Testis (tissue), 3 donors: ENCODE results near the gene CYP4F3. TPM values are rescaled to one million over a fixed set of nuclear protein-coding genes. Genes with fewer than 3 reads are reported as not detected.

Experiments
- DNase-seq: peaks from one replicate; pipeline ENCODE4 v3.0.0-alpha.2; 2019
- H3K27ac ChIP-seq, 2 donors: fragments of 200-600 bp; sonication (generic); one replicate each; pipeline ENCODE4 v1.5.1; 2019
- H3K27me3 ChIP-seq: fragments of 200-600 bp; sonication (generic); one replicate; pipeline ENCODE4 v1.5.1; 2019
- H3K36me3 ChIP-seq: fragments of 200-600 bp; sonication (generic); one replicate; pipeline ENCODE4 v1.5.1; 2017; ENCODE audit warnings: low read depth; ENCODE audit errors: missing control alignments
- H3K4me1 ChIP-seq: fragments of 200-600 bp; sonication (generic); one replicate; pipeline ENCODE4 v1.5.1; 2019
- H3K4me3 ChIP-seq, 2 donors: fragments of 200-600 bp; sonication (generic); one replicate each; pipeline ENCODE4 v1.5.1; 2017 to 2019
- H3K9me3 ChIP-seq: fragments of 200-600 bp; sonication (generic); one replicate; pipeline ENCODE4 v1.5.1; 2017
- CTCF ChIP-seq, 3 experiments: fragments of 450-650 bp in 2 of 3; fragments of 200-600 bp in 1 of 3; sonication (generic) in 1 of 3; IDR thresholded peaks; one replicate each; pipeline ENCODE4 v1.5.1; 2016 to 2019; ENCODE audit warnings: antibody characterized with exemption in 3 of 3, mild to moderate bottlenecking in 2 of 3, moderate library complexity in 1 of 3
- POLR2A ChIP-seq: fragments of 450-650 bp; IDR thresholded peaks from one replicate; pipeline ENCODE4 v1.6.1; 2017; ENCODE audit warnings: antibody characterized with exemption, mild to moderate bottlenecking, moderate library complexity
- WGBS, 2 donors: methylation state at CpG; one replicate each; pipeline ENCODE4 v1.1.5; 2018; 5-methylcytosine and 5-hydroxymethylcytosine counted together
- intact Hi-C: fragments of 100-400 bp; cut with DNase I; formaldehyde crosslinking; loops from one replicate; pipeline ENCODE4 v1.15.1; 2023; ENCODE audit warnings: low total_unique reads
- polyA plus RNA-seq: library from polyadenylated mRNA; stranded (reverse); fragments of 350-450 nt; fragmentation: Illumina TruSeq; extraction: RNeasy Lipid Tissue Mini Kit (QIAGEN cat#74804); gene quantifications from one replicate; pipeline ENCODE4 v1.2.3, GENCODE V29; 2014; ENCODE audit warnings: low read depth, low replicate concordance; ENCODE audit not compliant: insufficient read depth
- total RNA-seq, 2 donors: library from RNA; depleted of rRNA; stranded (reverse); fragments of >200 nt; gene quantifications; one replicate each; pipeline ENCODE4 v1.2.3, GENCODE V29; 2016

Gene CYP4F3
- total and polyA plus RNA-seq, 3 donors from 2014 or later, result 0.74 to 1.4 (median 1.0) TPM

- Histone ChIP-seq H3K4me3 (no peak overlapping the region), H3K4me1 (peaks cover 6% of the 10 kb centered on the region), H3K36me3 (no peaks in the 10 kb centered on the region), H3K9me3 (no peaks in the 10 kb centered on the region), H3K27me3 (no peaks in the 10 kb centered on the region), H3K27ac (no peak overlapping the region)
- no peak for DNase-seq
- intact Hi-C loops, result loop anchor here (10.0 kb wide), 1 partner anchor 239 kb away; no protein-coding TSS in a partner anchor
- 97% methylated on average over 2 of the region's 2 CpGs; no CpG with 5 or more reads in 1 of the 2 donors for WGBS, 2 donors
- no peak for TF ChIP-seq POLR2A
- no peak for TF ChIP-seq CTCF (IDR thresholded peaks at IDR 0.05)
Measured at GRCh38 chr19:15636026-15636425, 4.7 kb upstream of the CYP4F3 start.

DNA sequence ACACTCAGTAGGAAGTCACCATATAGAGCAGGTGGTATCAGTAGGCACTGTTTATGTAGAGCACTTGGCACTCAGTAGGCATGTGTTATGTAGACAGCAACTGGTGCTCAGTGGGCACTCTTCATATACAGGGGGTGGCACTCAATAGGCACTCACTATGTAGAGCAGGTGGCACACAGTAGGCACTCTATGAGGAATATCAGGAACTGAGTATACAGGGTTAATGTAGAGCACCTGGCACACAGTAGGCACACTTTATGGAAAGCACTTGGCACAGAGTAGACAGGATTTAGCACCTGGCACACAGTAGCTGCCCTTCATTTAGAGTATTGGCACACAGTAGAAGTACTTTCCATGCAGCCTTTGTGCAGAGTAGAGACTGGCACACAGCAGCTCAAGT is 1.1 kb upstream of the CYP4F3 start:
- no peak for TF ChIP-seq POLR2A
- TF ChIP-seq CTCF (IDR thresholded peaks at IDR 0.05), result no peak
- Histone ChIP-seq H3K27ac (no peak overlapping the region), H3K27me3 (no peaks in the 10 kb centered on the region), H3K9me3 (no peaks in the 10 kb centered on the region), H3K4me1 (peaks cover 6% of the 10 kb centered on the region), H3K4me3 (no peak overlapping the region), H3K36me3 (no peaks in the 10 kb centered on the region)
- intact Hi-C loops, result loop anchor here (10.0 kb wide), 1 partner anchor 235 kb away; no protein-coding TSS in a partner anchor
- no peak for DNase-seq

- Histone ChIP-seq H3K27me3 (no peaks in the 10 kb centered on the region), H3K36me3 (no peaks in the 10 kb centered on the region), H3K9me3 (no peaks in the 10 kb centered on the region), H3K4me3 (no peak overlapping the region), H3K27ac (no peak overlapping the region), H3K4me1 (peaks cover 6% of the 10 kb centered on the region)
- 72 to 77% methylated on average over 10 to 12 of the region's 12 CpGs for WGBS, 2 donors
- DNase-seq, result no peak
- intact Hi-C loops, result no loop called here
- TF ChIP-seq POLR2A (no peak), CTCF (IDR thresholded peaks at IDR 0.05) (no peak)
Measured at GRCh38 chr19:15640904-15641597, 354 bp downstream of the CYP4F3 start.

GRCh38 chr19:15641901-15642491 is 1.3 kb downstream of the CYP4F3 start:
- Histone ChIP-seq H3K36me3 (no peaks in the 10 kb centered on the region), H3K4me3 (no peak overlapping the region), H3K27me3 (no peaks in the 10 kb centered on the region), H3K27ac (no peak overlapping the region), H3K4me1 (peaks cover 6% of the 10 kb centered on the region), H3K9me3 (no peaks in the 10 kb centered on the region)
- TF ChIP-seq POLR2A (no peak), CTCF (IDR thresholded peaks at IDR 0.05) (no peak)
- WGBS, 2 donors, result 80 to 86% methylated on average over 5 of the region's 5 CpGs
- DNase-seq, result no peak
- intact Hi-C loops, result no loop called here

DNA sequence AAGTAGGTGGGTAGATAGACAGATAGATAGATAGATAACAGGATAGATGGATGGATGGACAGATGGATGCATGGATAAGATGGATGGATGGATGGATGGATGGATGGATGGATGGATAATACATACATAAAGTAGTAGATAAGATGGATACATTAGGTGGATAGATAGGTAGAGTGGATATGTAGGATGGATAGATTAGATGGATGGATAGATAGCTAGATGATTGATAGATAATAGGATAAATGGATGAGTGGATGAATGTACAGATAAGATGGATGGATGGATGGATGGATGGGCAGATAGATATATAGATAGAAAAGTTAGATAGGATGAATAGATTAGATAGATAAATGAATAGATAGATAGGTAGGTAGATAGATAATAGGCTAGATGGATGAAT is 2.1 kb downstream of the CYP4F3 start:
- no peak overlapping the region for H3K4me3 ChIP-seq
- H3K27me3 ChIP-seq, result no peaks in the 10 kb centered on the region
- H3K4me1 ChIP-seq, result peaks cover 6% of the 10 kb centered on the region
- H3K27ac ChIP-seq, result no peak overlapping the region
- H3K36me3 ChIP-seq, result no peaks in the 10 kb centered on the region
- DNase-seq, result no peak
- intact Hi-C loops, result no loop called here
- TF ChIP-seq CTCF (IDR thresholded peaks at IDR 0.05) (no peak), POLR2A (no peak)
- H3K9me3 ChIP-seq, result no peaks in the 10 kb centered on the region
